Activated T-helper 9 cell treated with anti-CD3 and anti-CD28 coated beads, Interleukin-2, amount 50 U/mL, for 16 hours (primary cell): ENCODE measurements around the gene CPM.

ENCODE experiments used
- DNase-seq: peaks from one replicate; pipeline ENCODE4 v3.0.0-alpha.2; 2020; ENCODE audit warnings: low read depth

Gene CPM

GRCh38 chr12:68932961-68933893 is at the start of gene CPM:
Gene CPM (minus strand): TSS chr12:68933171. CDS start chr12:68932837, 334 bp downstream.
- peak; percentile 58 for DNase-seq

GRCh38 chr12:68981516-68981915 is 48.5 kb upstream of the CPM start:
- no peak for DNase-seq

GRCh38 chr12:68980476-68981212 is 47.7 kb upstream of the CPM start:
- DNase-seq = no peak

- DNase-seq = no peak
Observed at GRCh38 chr12:68978678-68979077, 45.7 kb upstream of the CPM start.

- no peak for DNase-seq
Observed at GRCh38 chr12:68977909-68978610, 45.1 kb upstream of the CPM start.

- no peak for DNase-seq
Observed at GRCh38 chr12:68977335-68977734, 44.4 kb upstream of the CPM start.

GRCh38 chr12:68976395-68976841 is 43.4 kb upstream of the CPM start:
- DNase-seq = no peak

GRCh38 chr12:68975811-68976210 is 42.8 kb upstream of the CPM start:
- DNase-seq = no peak

GRCh38 chr12:68972595-68972994 is 39.6 kb upstream of the CPM start:
- no peak for DNase-seq

- no peak for DNase-seq
Observed at GRCh38 chr12:68971404-68971803, 38.4 kb upstream of the CPM start.

- DNase-seq = no peak
Observed at GRCh38 chr12:68970951-68971350, 38.0 kb upstream of the CPM start.

- DNase-seq = no peak
Observed at GRCh38 chr12:68970306-68970705, 37.3 kb upstream of the CPM start.

- no peak for DNase-seq
Observed at GRCh38 chr12:68967046-68967445, 34.1 kb upstream of the CPM start.

- DNase-seq = no peak
Observed at GRCh38 chr12:68963856-68964745, 31.1 kb upstream of the CPM start.

- DNase-seq = no peak
Observed at GRCh38 chr12:68962877-68963855, 30.2 kb upstream of the CPM start.

- DNase-seq = no peak
Observed at GRCh38 chr12:68959891-68960464, 27.0 kb upstream of the CPM start.

GRCh38 chr12:68959143-68959858 is 26.3 kb upstream of the CPM start:
- no peak for DNase-seq

- no peak for DNase-seq
Observed at GRCh38 chr12:68958322-68958721, 25.4 kb upstream of the CPM start.

GRCh38 chr12:68957273-68957672 is 24.3 kb upstream of the CPM start:
- DNase-seq = no peak
